ENCODE results near the gene ORM2. TPM values are rescaled to one million over a fixed set of nuclear protein-coding genes. Genes with fewer than 3 reads are reported as not detected.
"Not testable (repeated sequence)": the region's sequence is repeated elsewhere in the genome, so short reads cannot be mapped to it uniquely, and the experiment has no call there.

ORM2 gene
- total and polyA plus RNA-seq, 2 donors (not counting 1 experiment from before 2014, with no cell fraction given), result not detected

DNA sequence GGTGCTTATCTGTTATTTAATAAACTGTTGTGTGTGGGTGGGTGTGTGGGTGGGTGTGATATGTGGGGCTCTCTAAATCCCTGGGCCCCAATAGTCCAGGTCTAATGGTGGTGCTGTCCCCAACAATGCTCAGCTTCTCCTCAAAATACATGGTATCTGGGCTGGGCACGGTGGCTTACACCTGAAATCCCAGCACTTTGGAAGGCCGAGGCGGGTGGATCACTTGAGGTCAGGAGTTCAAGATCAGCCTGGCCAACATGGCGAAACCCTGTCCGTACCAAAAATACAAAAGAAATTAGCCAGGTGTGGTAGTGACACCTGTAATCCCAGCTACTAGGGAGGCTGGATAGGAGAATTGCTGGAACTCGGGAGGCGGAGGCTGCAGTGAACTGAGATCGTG, 11.3 kb upstream of the ORM2 start:
- Histone ChIP-seq H3K27me3 (replicated peaks in 1 of 4; ENCODE audit: control extremely low read depth in 1 of 4, control insufficient read depth in 3 of 4, insufficient read depth in 4 of 4, low read length in 3 of 4) (peaks cover 0 to 5% (median 0%) of the 10 kb centered on the region in 4 experiments), H3K9me3 (ENCODE audit: control extremely low read depth in 1 of 3, control insufficient read depth in 2 of 3, insufficient read depth in 1 of 3, low read length in 2 of 3) (peaks cover 0 to 14% (median 3%) of the 10 kb centered on the region in 3 donors), H3K27ac (ENCODE audit: low read length in 2 of 2) (no peak overlapping the region), H3K36me3 (replicated peaks in 1 of 2; ENCODE audit: control extremely low read depth in 1 of 2, control insufficient read depth in 1 of 2, extremely low read depth in 1 of 2, insufficient read depth in 2 of 2, low read length in 1 of 2) (no peaks in the 10 kb centered on the region), H3K4me2 (replicated peaks; ENCODE audit: low read depth, low read length, poor library complexity, severe bottlenecking) (no peak overlapping the region), H3K9ac (ENCODE audit: low read length) (no peak overlapping the region), H4K20me1 (ENCODE audit: control insufficient read depth, insufficient read depth, low read length, poor library complexity, severe bottlenecking) (no peaks in the 10 kb centered on the region), H3K79me2 (ENCODE audit: control insufficient read depth, insufficient read depth, low read length) (no peaks in the 10 kb centered on the region), H3K4me3 (ENCODE audit: control extremely low read depth in 1 of 5, extremely low read depth in 1 of 5, insufficient read depth in 1 of 5, low read depth in 2 of 5, low read length in 4 of 5) (no peak overlapping the region), H3K4me1 (ENCODE audit: control insufficient read depth in 2 of 2, insufficient read depth in 2 of 2, low read length in 2 of 2) (no peaks in the 10 kb centered on the region), H2AFZ (ENCODE audit: insufficient read depth, low read depth, low read length, poor library complexity, severe bottlenecking) (no peak overlapping the region)
- no peak overlapping the region for H3K4me3 Mint-ChIP-seq
- no peak for TF ChIP-seq EZH2 (IDR thresholded peaks at IDR 0.05; ENCODE audit: borderline replicate concordance, insufficient read depth, low read depth, low read length, poor library complexity, severe bottlenecking)
- TF ChIP-seq, protein P1, sequence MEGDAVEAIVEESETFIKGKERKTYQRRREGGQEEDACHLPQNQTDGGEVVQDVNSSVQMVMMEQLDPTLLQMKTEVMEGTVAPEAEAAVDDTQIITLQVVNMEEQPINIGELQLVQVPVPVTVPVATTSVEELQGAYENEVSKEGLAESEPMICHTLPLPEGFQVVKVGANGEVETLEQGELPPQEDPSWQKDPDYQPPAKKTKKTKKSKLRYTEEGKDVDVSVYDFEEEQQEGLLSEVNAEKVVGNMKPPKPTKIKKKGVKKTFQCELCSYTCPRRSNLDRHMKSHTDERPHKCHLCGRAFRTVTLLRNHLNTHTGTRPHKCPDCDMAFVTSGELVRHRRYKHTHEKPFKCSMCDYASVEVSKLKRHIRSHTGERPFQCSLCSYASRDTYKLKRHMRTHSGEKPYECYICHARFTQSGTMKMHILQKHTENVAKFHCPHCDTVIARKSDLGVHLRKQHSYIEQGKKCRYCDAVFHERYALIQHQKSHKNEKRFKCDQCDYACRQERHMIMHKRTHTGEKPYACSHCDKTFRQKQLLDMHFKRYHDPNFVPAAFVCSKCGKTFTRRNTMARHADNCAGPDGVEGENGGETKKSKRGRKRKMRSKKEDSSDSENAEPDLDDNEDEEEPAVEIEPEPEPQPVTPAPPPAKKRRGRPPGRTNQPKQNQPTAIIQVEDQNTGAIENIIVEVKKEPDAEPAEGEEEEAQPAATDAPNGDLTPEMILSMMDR (IDR thresholded peaks at IDR 0.05), result no peak
- DNase-seq (no peak), ATAC-seq (ENCODE audit: low read depth) (no peak)
- 100% methylated on average over 4 of the region's 8 CpGs for WGBS (ENCODE audit: insufficient coverage)
- POLR2A ChIA-PET, result no interaction called here
- H3K9me3 Mint-ChIP-seq (ENCODE audit: insufficient read depth), result no peaks in the 10 kb centered on the region
- H3K4me1 Mint-ChIP-seq, result no peaks in the 10 kb centered on the region
- H3K27ac Mint-ChIP-seq, result no peak overlapping the region
- intact Hi-C loops (cut with micrococcal nuclease), result no loop called here
- CTCF ChIA-PET, result no interaction called here
- H3K27me3 Mint-ChIP-seq, result peaks cover 10% of the 10 kb centered on the region

DNA sequence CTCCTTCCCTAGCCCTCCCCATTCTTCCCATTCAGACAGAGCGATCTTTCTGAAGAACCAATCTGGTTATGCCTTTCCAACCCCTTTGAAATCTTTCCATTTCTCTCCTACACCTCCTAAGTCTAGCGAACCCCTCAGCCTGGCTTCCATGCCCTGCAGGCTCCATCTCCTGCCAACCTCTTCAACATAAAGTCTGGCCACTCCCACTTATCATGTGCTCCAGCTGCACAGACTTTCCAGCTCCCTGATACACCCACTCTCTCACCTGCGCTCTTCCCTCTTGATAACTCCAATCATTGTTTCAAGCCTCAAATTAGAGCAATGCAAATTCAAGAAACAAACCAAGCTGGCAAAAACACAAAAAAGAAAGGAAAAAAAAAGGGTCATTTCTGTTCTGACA, 10.5 kb upstream of the ORM2 start:
- ATAC-seq (ENCODE audit: low read depth), result no peak
- ChIA-PET CTCF (interaction anchor here (1.5 to 1.6 kb wide), 2 partner anchors 15 to 28 kb away, joined by 3 to 5 read pairs; no protein-coding TSS in a partner anchor), POLR2A (no interaction called here)
- no peaks in the 10 kb centered on the region for H4K20me1 ChIP-seq (ENCODE audit: control insufficient read depth, insufficient read depth, low read length, poor library complexity, severe bottlenecking)
- DNase-seq, result no peak
- WGBS (ENCODE audit: insufficient coverage), result 83% methylated on average over 3 of the region's 3 CpGs
- TF ChIP-seq, protein P1 (IDR thresholded peaks at IDR 0.05), result no peak
- TF ChIP-seq EZH2 (IDR thresholded peaks at IDR 0.05; ENCODE audit: borderline replicate concordance, insufficient read depth, low read depth, low read length, poor library complexity, severe bottlenecking), result no peak
- H3K79me2 ChIP-seq (ENCODE audit: control insufficient read depth, insufficient read depth, low read length), result no peaks in the 10 kb centered on the region
- H3K9me3 Mint-ChIP-seq (ENCODE audit: insufficient read depth), result no peaks in the 10 kb centered on the region
- no peak overlapping the region for H3K4me2 ChIP-seq (replicated peaks; ENCODE audit: low read depth, low read length, poor library complexity, severe bottlenecking)
- H3K27me3 ChIP-seq (replicated peaks in 1 of 4; ENCODE audit: control extremely low read depth in 1 of 4, control insufficient read depth in 3 of 4, insufficient read depth in 4 of 4, low read length in 3 of 4), result peaks cover 0 to 5% (median 0%) of the 10 kb centered on the region in 4 experiments
- H3K36me3 ChIP-seq (replicated peaks in 1 of 2; ENCODE audit: control extremely low read depth in 1 of 2, control insufficient read depth in 1 of 2, extremely low read depth in 1 of 2, insufficient read depth in 2 of 2, low read length in 1 of 2), result no peaks in the 10 kb centered on the region
- no peak overlapping the region for H2AFZ ChIP-seq (ENCODE audit: insufficient read depth, low read depth, low read length, poor library complexity, severe bottlenecking)
- peaks cover 0 to 11% (median 3%) of the 10 kb centered on the region in 3 donors for H3K9me3 ChIP-seq (ENCODE audit: control extremely low read depth in 1 of 3, control insufficient read depth in 2 of 3, insufficient read depth in 1 of 3, low read length in 2 of 3)
- intact Hi-C loops (cut with micrococcal nuclease), result no loop called here
- H3K4me3 Mint-ChIP-seq, result no peak overlapping the region
- no peak overlapping the region for H3K27ac Mint-ChIP-seq
- H3K4me1 ChIP-seq (ENCODE audit: control insufficient read depth in 2 of 2, insufficient read depth in 2 of 2, low read length in 2 of 2), result no peaks in the 10 kb centered on the region
- H3K27ac ChIP-seq (ENCODE audit: low read length in 2 of 2), result no peak overlapping the region
- no peaks in the 10 kb centered on the region for H3K4me1 Mint-ChIP-seq
- no peak overlapping the region for H3K9ac ChIP-seq (ENCODE audit: low read length)
- peaks cover 10% of the 10 kb centered on the region for H3K27me3 Mint-ChIP-seq
- no peak overlapping the region for H3K4me3 ChIP-seq (ENCODE audit: control extremely low read depth in 1 of 5, extremely low read depth in 1 of 5, insufficient read depth in 1 of 5, low read depth in 2 of 5, low read length in 4 of 5)

DNA sequence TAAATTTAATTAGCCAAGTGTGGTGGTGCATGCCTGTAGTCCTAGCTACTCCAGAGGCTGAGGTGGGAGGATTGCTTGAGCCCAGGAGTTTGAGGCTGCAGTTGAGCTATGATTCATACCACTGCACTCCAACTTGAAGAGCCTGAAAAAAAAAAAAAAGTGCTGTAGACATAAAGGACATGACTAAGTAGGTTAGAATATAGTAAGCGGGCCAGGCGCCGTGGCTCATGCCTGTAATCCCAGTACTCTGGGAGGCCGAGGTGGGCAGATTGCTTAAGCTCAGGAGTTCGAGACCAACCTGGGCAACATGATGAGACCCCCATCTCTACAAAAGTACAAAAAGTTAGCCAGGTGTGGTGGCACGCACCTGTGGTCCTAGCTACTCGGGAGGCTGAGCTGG, 9.0 kb upstream of the ORM2 start:
- H3K36me3 ChIP-seq (replicated peaks in 1 of 2; ENCODE audit: control extremely low read depth in 1 of 2, control insufficient read depth in 1 of 2, extremely low read depth in 1 of 2, insufficient read depth in 2 of 2, low read length in 1 of 2); H3K79me2 ChIP-seq (ENCODE audit: control insufficient read depth, insufficient read depth, low read length); H3K4me1 ChIP-seq (ENCODE audit: control insufficient read depth in 2 of 2, insufficient read depth in 2 of 2, low read length in 2 of 2); H3K4me3 Mint-ChIP-seq; ATAC-seq (ENCODE audit: low read depth); H3K4me1 Mint-ChIP-seq; DNase-seq; H4K20me1 ChIP-seq (ENCODE audit: control insufficient read depth, insufficient read depth, low read length, poor library complexity, severe bottlenecking); H3K9me3 Mint-ChIP-seq (ENCODE audit: insufficient read depth); H3K4me3 ChIP-seq (ENCODE audit: control extremely low read depth in 1 of 5, extremely low read depth in 1 of 5, insufficient read depth in 1 of 5, low read depth in 2 of 5, low read length in 4 of 5); H3K27ac Mint-ChIP-seq; intact Hi-C loops (cut with micrococcal nuclease); H3K4me2 ChIP-seq (replicated peaks; ENCODE audit: low read depth, low read length, poor library complexity, severe bottlenecking); H3K9ac ChIP-seq (ENCODE audit: low read length); H3K27me3 ChIP-seq (replicated peaks in 1 of 4; ENCODE audit: control extremely low read depth in 1 of 4, control insufficient read depth in 3 of 4, insufficient read depth in 4 of 4, low read length in 3 of 4); H2AFZ ChIP-seq (ENCODE audit: insufficient read depth, low read depth, low read length, poor library complexity, severe bottlenecking); H3K9me3 ChIP-seq (ENCODE audit: control extremely low read depth in 1 of 3, control insufficient read depth in 2 of 3, insufficient read depth in 1 of 3, low read length in 2 of 3); H3K27ac ChIP-seq (ENCODE audit: low read length in 2 of 2): not testable (repeated sequence)
- ChIA-PET POLR2A (interaction anchor here (0.7 kb wide), 1 partner anchor 95 kb away, joined by 4 read pairs; no protein-coding TSS in a partner anchor), CTCF (interaction anchor here (1.0 to 1.6 kb wide), 4 partner anchors 16 to 85 kb away, joined by 3 to 5 read pairs (median 4); no protein-coding TSS in a partner anchor)
- 82% methylated on average over 5 of the region's 7 CpGs for WGBS (ENCODE audit: insufficient coverage)
- H3K27me3 Mint-ChIP-seq, result peaks cover 10% of the 10 kb centered on the region
